Nephron (organoid): ENCODE results near the gene CEP72.

Experiments
- H3K27ac Mint-ChIP-seq, 3 experiments: 2 replicates each; pipeline ENCODE4 v1.8.0; 2020; ENCODE audit warnings: mixed read lengths in 3 of 3, mild to moderate bottlenecking in 2 of 3, moderate library complexity in 1 of 3
- H3K27me3 Mint-ChIP-seq: 2 replicates; pipeline ENCODE4 v1.8.0; 2021; ENCODE audit warnings: low read depth, mild to moderate bottlenecking, moderate library complexity, mixed read lengths
- H3K36me3 Mint-ChIP-seq: 2 replicates; pipeline ENCODE4 v1.8.0; 2020; ENCODE audit warnings: low read depth, mixed read lengths
- H3K4me1 Mint-ChIP-seq: 2 replicates; pipeline ENCODE4 v1.8.0; 2020; ENCODE audit warnings: mixed read lengths
- H3K4me3 Mint-ChIP-seq, 3 experiments: 2 replicates each; pipeline ENCODE4 v1.8.0; 2020; ENCODE audit warnings: mild to moderate bottlenecking in 3 of 3, mixed read lengths in 3 of 3, moderate library complexity in 2 of 3
- H3K9me3 Mint-ChIP-seq: 2 replicates; pipeline ENCODE4 v1.8.0; 2020; ENCODE audit warnings: mixed read lengths
- TF ChIP-seq, protein P1 (sequence below), 3 experiments: fragments of 200-600 bp; sonication (generic); IDR thresholded peaks; one replicate each; pipeline ENCODE4 v1.5.0; 2021; ENCODE audit warnings: antibody characterized with exemption in 3 of 3; ENCODE audit not compliant: unreplicated experiment in 3 of 3

Gene CEP72

GRCh38 chr5:597871-598563, 14.1 kb upstream of the CEP72 start:
- TF ChIP-seq, protein P1, sequence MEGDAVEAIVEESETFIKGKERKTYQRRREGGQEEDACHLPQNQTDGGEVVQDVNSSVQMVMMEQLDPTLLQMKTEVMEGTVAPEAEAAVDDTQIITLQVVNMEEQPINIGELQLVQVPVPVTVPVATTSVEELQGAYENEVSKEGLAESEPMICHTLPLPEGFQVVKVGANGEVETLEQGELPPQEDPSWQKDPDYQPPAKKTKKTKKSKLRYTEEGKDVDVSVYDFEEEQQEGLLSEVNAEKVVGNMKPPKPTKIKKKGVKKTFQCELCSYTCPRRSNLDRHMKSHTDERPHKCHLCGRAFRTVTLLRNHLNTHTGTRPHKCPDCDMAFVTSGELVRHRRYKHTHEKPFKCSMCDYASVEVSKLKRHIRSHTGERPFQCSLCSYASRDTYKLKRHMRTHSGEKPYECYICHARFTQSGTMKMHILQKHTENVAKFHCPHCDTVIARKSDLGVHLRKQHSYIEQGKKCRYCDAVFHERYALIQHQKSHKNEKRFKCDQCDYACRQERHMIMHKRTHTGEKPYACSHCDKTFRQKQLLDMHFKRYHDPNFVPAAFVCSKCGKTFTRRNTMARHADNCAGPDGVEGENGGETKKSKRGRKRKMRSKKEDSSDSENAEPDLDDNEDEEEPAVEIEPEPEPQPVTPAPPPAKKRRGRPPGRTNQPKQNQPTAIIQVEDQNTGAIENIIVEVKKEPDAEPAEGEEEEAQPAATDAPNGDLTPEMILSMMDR (IDR thresholded peaks at IDR 0.05; ENCODE audit: unreplicated experiment in 3 of 3): no peak
- no peak overlapping the region for H3K27ac Mint-ChIP-seq
- H3K4me1 Mint-ChIP-seq: no peaks in the 10 kb centered on the region
- H3K4me3 Mint-ChIP-seq: no peak overlapping the region
- H3K27me3 Mint-ChIP-seq: peaks cover 62% of the 10 kb centered on the region
- H3K36me3 Mint-ChIP-seq: no peaks in the 10 kb centered on the region
- no peaks in the 10 kb centered on the region for H3K9me3 Mint-ChIP-seq

GRCh38 chr5:598564-598890, 13.6 kb upstream of the CEP72 start:
- no peaks in the 10 kb centered on the region for H3K36me3 Mint-ChIP-seq
- no peak overlapping the region for H3K4me3 Mint-ChIP-seq
- H3K4me1 Mint-ChIP-seq: no peaks in the 10 kb centered on the region
- no peaks in the 10 kb centered on the region for H3K9me3 Mint-ChIP-seq
- H3K27ac Mint-ChIP-seq: no peak overlapping the region
- peaks cover 62% of the 10 kb centered on the region for H3K27me3 Mint-ChIP-seq
- TF ChIP-seq, protein P1 (IDR thresholded peaks at IDR 0.05; ENCODE audit: unreplicated experiment in 3 of 3): no peak

- H3K4me3 Mint-ChIP-seq: no peak overlapping the region
- no peak overlapping the region for H3K27ac Mint-ChIP-seq
These were observed 11.1 kb upstream of the CEP72 start for GRCh38 chr5:600886-601541.

GRCh38 chr5:601771-602465, 10.2 kb upstream of the CEP72 start:
- H3K27ac Mint-ChIP-seq: no peak overlapping the region
- H3K4me3 Mint-ChIP-seq: no peak overlapping the region
- H3K4me1 Mint-ChIP-seq: no peaks in the 10 kb centered on the region
- TF ChIP-seq, protein P1 (IDR thresholded peaks at IDR 0.05; ENCODE audit: unreplicated experiment in 3 of 3): no peak
- H3K27me3 Mint-ChIP-seq: peaks cover 48% of the 10 kb centered on the region
- no peaks in the 10 kb centered on the region for H3K36me3 Mint-ChIP-seq
- no peaks in the 10 kb centered on the region for H3K9me3 Mint-ChIP-seq

More at GRCh38 chr5:600886-601541, 11.1 kb upstream of the CEP72 start:
- TF ChIP-seq, protein P1 (IDR thresholded peaks at IDR 0.05; ENCODE audit: unreplicated experiment in 3 of 3): no peak
- H3K4me1 Mint-ChIP-seq: no peaks in the 10 kb centered on the region
- no peaks in the 10 kb centered on the region for H3K9me3 Mint-ChIP-seq
- no peaks in the 10 kb centered on the region for H3K36me3 Mint-ChIP-seq
- peaks cover 55% of the 10 kb centered on the region for H3K27me3 Mint-ChIP-seq

DNA sequence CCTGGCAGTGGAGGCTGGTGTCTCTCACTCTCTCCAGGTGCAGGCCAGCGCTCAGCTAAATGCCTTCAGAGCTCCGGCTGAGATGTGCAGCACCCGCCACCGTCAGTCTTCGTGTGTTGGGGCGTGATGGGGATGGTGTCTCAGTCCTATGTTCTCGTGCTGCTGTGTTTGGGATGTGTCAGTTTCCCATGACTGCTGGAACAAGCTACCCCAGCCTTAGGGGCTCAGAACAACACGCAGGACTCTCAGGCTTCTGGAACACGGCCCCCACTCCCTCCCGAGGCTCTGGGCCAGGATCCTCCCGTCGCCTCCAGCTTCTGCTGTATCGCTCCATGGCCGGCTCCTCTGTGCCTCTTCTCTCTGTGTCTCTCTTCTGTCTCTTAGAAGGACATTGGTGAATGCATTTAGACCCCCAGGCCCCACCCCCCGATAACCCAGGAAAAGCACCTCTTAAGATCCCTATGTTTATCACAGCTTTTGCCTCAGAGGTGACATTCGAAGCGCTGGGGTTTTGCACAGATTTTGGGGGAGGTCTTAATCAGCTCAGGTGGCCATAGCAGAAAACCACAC, 9.6 kb upstream of the CEP72 start:
- Mint-ChIP-seq H3K27me3 (peaks cover 42% of the 10 kb centered on the region), H3K4me3 (no peak overlapping the region), H3K4me1 (no peaks in the 10 kb centered on the region), H3K27ac (no peak overlapping the region), H3K9me3 (no peaks in the 10 kb centered on the region), H3K36me3 (no peaks in the 10 kb centered on the region)
- TF ChIP-seq, protein P1 (IDR thresholded peaks at IDR 0.05; ENCODE audit: unreplicated experiment in 3 of 3): no peak
